DOHH2 (cell line): ENCODE measurements around the gene ARL15.

Experiments used
- H3F3A ChIP-seq: fragments of 200-600 bp; sonication (generic), shearing (Covaris generic); 2 replicates; pipeline ENCODE4 v1.6.0; 2016; ENCODE audit warnings: antibody characterized with exemption, mild to moderate bottlenecking; ENCODE audit not compliant: control insufficient read depth, insufficient read depth
- H3K27ac ChIP-seq: fragments of 200-600 bp; sonication (generic); 2 replicates; pipeline ENCODE4 v1.5.1; 2014; ENCODE audit warnings: low read depth, mild to moderate bottlenecking, low read length, moderate library complexity
- H3K27me3 ChIP-seq: fragments of 200-600 bp; sonication (generic); 2 replicates; pipeline ENCODE4 v1.6.1; 2014; ENCODE audit warnings: mild to moderate bottlenecking, low read length, mixed read lengths; ENCODE audit not compliant: control insufficient read depth
- H3K36me3 ChIP-seq: fragments of 200-600 bp; sonication (generic); 2 replicates; pipeline ENCODE4 v1.6.1; 2014; ENCODE audit warnings: mild to moderate bottlenecking, low read length, moderate library complexity, mixed read lengths; ENCODE audit not compliant: control insufficient read depth
- H3K4me1 ChIP-seq: fragments of 200-600 bp; sonication (generic); 2 replicates; pipeline ENCODE4 v1.6.1; 2014; ENCODE audit warnings: mild to moderate bottlenecking, low read length, mixed read lengths; ENCODE audit not compliant: control insufficient read depth
- H3K4me2 ChIP-seq: fragments of 200-600 bp; sonication (generic); 2 replicates; pipeline ENCODE4 v1.6.0; 2014; ENCODE audit warnings: mild to moderate bottlenecking, low read length, moderate library complexity
- H3K4me3 ChIP-seq: fragments of 200-600 bp; sonication (generic); 2 replicates; pipeline ENCODE4 v1.5.1; 2014; ENCODE audit warnings: mild to moderate bottlenecking, low read length, mixed read lengths
- H3K79me2 ChIP-seq: fragments of 200-600 bp; sonication (generic); 2 replicates; pipeline ENCODE4 v1.6.1; 2014; ENCODE audit warnings: mild to moderate bottlenecking, low read length, mixed read lengths; ENCODE audit not compliant: control insufficient read depth
- H3K9me2 ChIP-seq: fragments of 200-600 bp; sonication (generic); replicated peaks from 2 replicates; pipeline ENCODE4 v1.6.1; 2014; ENCODE audit warnings: mild to moderate bottlenecking, low read length, mixed read lengths; ENCODE audit not compliant: control insufficient read depth
- H3K9me3 ChIP-seq: fragments of 200-600 bp; sonication (generic); 2 replicates; pipeline ENCODE4 v1.6.1; 2014; ENCODE audit warnings: antibody characterized with exemption, low read length, mixed read lengths; ENCODE audit not compliant: control insufficient read depth, insufficient read depth
- H4K20me1 ChIP-seq: fragments of 200-600 bp; sonication (generic); 2 replicates; pipeline ENCODE4 v1.6.0; 2014; ENCODE audit warnings: low read depth, mild to moderate bottlenecking, antibody characterized with exemption, low read length, moderate library complexity; ENCODE audit not compliant: control insufficient read depth, insufficient read depth
- EZH2phosphoT487 ChIP-seq: fragments of 200-600 bp; sonication (generic); IDR thresholded peaks from 2 replicates; pipeline ENCODE4 v1.6.1; 2017; ENCODE audit warnings: borderline replicate concordance, mild to moderate bottlenecking, antibody characterized with exemption, low read length, moderate library complexity, mixed read lengths
- TF ChIP-seq, protein P1 (sequence below): fragments of 200-600 bp; sonication (generic); IDR thresholded peaks from one replicate; pipeline ENCODE4 v1.5.1; 2014; ENCODE audit warnings: antibody characterized with exemption, mild to moderate bottlenecking, low read depth, low read length; ENCODE audit not compliant: poor library complexity, severe bottlenecking

ARL15 gene

DNA sequence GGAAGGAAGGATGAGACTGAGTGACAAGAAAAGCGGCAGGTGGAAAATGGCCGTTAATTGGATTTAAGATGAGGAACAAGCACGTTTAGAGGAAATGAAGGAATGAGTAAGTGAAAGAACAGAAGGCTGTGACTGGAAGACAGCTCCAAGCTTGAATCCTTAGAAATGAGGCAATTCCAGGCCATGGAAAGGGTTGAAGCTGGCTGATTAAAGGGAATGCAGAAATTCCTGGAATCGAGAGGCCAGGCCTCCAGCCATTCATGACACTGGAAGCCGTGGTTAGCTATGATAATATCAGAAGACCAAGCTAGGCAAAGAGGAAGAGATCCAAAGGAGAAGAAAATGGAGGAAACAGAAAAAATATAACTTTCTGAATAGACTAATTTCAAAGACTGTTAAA lies 84.2 kb downstream of the ARL15 start:
- Histone ChIP-seq H3K4me3 (no peak overlapping the region), H3K4me2 (no peak overlapping the region), H3K27me3 (0 out of 2 replicates have a peak, but pooled peaks cover under 1% of the 10 kb centered on the region), H3K27ac (no peak overlapping the region), H4K20me1 (peaks cover 6% of the 10 kb centered on the region; the same call in 1 of the 2 replicates), H3K79me2 (no peaks in the 10 kb centered on the region), H3F3A (no peaks in the 10 kb centered on the region), H3K9me2 (no peaks in the 10 kb centered on the region), H3K36me3 (no peaks in the 10 kb centered on the region), H3K4me1 (peaks cover 4% of the 10 kb centered on the region; the same call in 1 of the 2 replicates), H3K9me3 (no peaks in the 10 kb centered on the region)
- TF ChIP-seq, protein P1, sequence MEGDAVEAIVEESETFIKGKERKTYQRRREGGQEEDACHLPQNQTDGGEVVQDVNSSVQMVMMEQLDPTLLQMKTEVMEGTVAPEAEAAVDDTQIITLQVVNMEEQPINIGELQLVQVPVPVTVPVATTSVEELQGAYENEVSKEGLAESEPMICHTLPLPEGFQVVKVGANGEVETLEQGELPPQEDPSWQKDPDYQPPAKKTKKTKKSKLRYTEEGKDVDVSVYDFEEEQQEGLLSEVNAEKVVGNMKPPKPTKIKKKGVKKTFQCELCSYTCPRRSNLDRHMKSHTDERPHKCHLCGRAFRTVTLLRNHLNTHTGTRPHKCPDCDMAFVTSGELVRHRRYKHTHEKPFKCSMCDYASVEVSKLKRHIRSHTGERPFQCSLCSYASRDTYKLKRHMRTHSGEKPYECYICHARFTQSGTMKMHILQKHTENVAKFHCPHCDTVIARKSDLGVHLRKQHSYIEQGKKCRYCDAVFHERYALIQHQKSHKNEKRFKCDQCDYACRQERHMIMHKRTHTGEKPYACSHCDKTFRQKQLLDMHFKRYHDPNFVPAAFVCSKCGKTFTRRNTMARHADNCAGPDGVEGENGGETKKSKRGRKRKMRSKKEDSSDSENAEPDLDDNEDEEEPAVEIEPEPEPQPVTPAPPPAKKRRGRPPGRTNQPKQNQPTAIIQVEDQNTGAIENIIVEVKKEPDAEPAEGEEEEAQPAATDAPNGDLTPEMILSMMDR = no peak
- TF ChIP-seq EZH2phosphoT487 = no peak

- no peaks in the 10 kb centered on the region for H3K9me3 ChIP-seq
- TF ChIP-seq EZH2phosphoT487 = no peak
- TF ChIP-seq, protein P1 = no peak
- no peaks in the 10 kb centered on the region for H3K79me2 ChIP-seq
- no peaks in the 10 kb centered on the region for H3F3A ChIP-seq
- H3K27ac ChIP-seq = no peak overlapping the region
- no peak overlapping the region for H3K4me3 ChIP-seq
- H4K20me1 ChIP-seq = peaks cover 3% of the 10 kb centered on the region; the same call in 1 of the 2 replicates
- H3K36me3 ChIP-seq = no peaks in the 10 kb centered on the region
- H3K4me1 ChIP-seq = peaks cover 4% of the 10 kb centered on the region; the same call in 1 of the 2 replicates
- no peaks in the 10 kb centered on the region for H3K27me3 ChIP-seq
- H3K4me2 ChIP-seq = no peak overlapping the region
- no peaks in the 10 kb centered on the region for H3K9me2 ChIP-seq
Observed at GRCh38 chr5:54224103-54224826, 86.1 kb downstream of the ARL15 start.

DNA sequence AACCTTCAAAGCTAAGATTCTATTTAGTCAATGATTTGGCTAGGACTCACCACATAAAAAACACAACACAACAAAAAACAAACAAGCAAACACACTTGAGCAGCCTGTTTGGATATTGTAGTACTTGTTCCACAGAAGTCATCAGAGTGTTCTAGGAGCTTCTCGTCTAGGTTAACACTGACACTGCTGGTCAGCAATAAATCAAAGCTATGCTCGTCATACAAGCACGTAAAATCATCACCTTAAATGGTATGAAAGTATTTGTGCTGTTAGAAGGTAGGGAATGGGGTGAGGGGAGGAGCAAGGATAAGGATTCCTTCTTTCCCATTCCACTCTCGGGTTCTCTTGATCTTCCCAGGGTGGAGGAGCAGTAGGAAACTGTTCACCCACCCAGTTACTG lies 88.0 kb downstream of the ARL15 start:
- Histone ChIP-seq H4K20me1 (no peaks in the 10 kb centered on the region), H3K36me3 (no peaks in the 10 kb centered on the region), H3K79me2 (no peaks in the 10 kb centered on the region)

More for the DNA sequence above, 88.0 kb downstream of the ARL15 start:
- H3K4me3 ChIP-seq = no peak overlapping the region
- H3K4me1 ChIP-seq = no peaks in the 10 kb centered on the region
- H3K27me3 ChIP-seq = no peaks in the 10 kb centered on the region
- no peak overlapping the region for H3K27ac ChIP-seq
- H3K4me2 ChIP-seq = no peak overlapping the region
- H3K9me2 ChIP-seq = no peaks in the 10 kb centered on the region
- H3F3A ChIP-seq = no peaks in the 10 kb centered on the region
- H3K9me3 ChIP-seq = no peaks in the 10 kb centered on the region
- TF ChIP-seq, protein P1 = no peak
- no peak for TF ChIP-seq EZH2phosphoT487
